VCaP (cell line): Measurements from ENCODE around the gene CTNNBL1.

ENCODE experiments used
- H3K27ac ChIP-seq: fragments of 450-650 bp; 2 replicates; pipeline ENCODE4 v1.5.1; 2017
- CTCF ChIP-seq: fragments of 450-650 bp; conservative IDR thresholded peaks from 2 replicates; pipeline ENCODE4 v1.5.1; 2017; ENCODE audit warnings: mild to moderate bottlenecking, moderate library complexity

Gene CTNNBL1

GRCh38 chr20:37808233-37809070 is 114.6 kb downstream of the CTNNBL1 start:
- no peak for TF ChIP-seq CTCF
- no peak overlapping the region for H3K27ac ChIP-seq

- no peak overlapping the region for H3K27ac ChIP-seq
- TF ChIP-seq CTCF = no peak
Observed at GRCh38 chr20:37810027-37810426, 116.2 kb downstream of the CTNNBL1 start.

- no peak for TF ChIP-seq CTCF
- H3K27ac ChIP-seq = peak overlapping the region; percentile 68
Observed at GRCh38 chr20:37816003-37816402, 122.2 kb downstream of the CTNNBL1 start.

- no peak for TF ChIP-seq CTCF
- H3K27ac ChIP-seq = peak overlapping the region; percentile 68; the same call in 1 of the 2 replicates
Observed at GRCh38 chr20:37816726-37817125, 122.9 kb downstream of the CTNNBL1 start.

GRCh38 chr20:37821696-37822095 is 127.9 kb downstream of the CTNNBL1 start:
- H3K27ac ChIP-seq = no peak overlapping the region
- no peak for TF ChIP-seq CTCF

GRCh38 chr20:37822141-37822601 is 128.3 kb downstream of the CTNNBL1 start:
- no peak overlapping the region for H3K27ac ChIP-seq

More at GRCh38 chr20:37822141-37822601, 128.3 kb downstream of the CTNNBL1 start:
- no peak for TF ChIP-seq CTCF
